Measurements from ENCODE around the gene SAPCD1. TPM values are rescaled to one million over a fixed set of nuclear protein-coding genes. Genes with fewer than 3 reads are reported as not detected.

SAPCD1 gene
- total RNA-seq, 1 donor = 0.90 TPM

DNA sequence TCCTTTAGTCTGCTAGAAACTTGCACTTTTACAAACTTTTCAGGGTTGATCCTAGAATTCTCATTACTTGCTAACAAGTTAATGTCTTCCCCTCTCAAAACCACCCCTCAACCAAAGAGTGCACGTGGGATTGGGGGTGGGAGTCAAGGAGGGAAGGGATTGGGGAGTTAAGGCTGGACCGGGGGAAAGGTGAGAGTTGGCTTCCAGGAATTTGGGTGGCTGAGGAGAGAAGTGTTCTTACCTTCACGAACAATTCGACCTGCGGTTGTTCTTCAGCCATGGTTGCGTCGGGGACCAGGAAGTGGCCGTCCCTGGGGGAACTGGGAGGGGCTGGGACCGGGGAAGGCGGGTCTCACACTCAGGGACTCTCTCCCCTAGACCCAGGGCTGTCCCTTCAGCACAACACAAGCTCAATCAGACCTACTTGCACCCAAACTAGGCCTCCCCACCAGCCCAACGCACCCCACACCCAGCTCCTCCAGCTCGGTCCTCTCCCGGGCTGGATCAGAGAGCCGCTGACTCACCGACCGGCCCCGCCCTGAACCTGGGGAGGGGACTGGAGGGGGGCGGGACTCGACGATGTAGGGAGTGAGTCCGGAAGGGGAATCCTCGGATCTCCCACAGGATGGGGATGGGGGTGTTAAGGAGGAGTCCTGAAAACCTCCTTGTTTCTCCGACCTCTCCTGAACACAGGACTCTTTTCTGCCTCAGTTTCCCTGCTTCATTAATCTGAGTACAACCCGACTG lies 26.3 kb upstream of the SAPCD1 start, which contains the start of gene CLIC1:
TSS of gene CLIC1 (minus strand) at position 510 of the 747 bp plus-strand sequence. CDS start at position 280, 230 bp downstream.
- TF ChIP-seq, protein P1, sequence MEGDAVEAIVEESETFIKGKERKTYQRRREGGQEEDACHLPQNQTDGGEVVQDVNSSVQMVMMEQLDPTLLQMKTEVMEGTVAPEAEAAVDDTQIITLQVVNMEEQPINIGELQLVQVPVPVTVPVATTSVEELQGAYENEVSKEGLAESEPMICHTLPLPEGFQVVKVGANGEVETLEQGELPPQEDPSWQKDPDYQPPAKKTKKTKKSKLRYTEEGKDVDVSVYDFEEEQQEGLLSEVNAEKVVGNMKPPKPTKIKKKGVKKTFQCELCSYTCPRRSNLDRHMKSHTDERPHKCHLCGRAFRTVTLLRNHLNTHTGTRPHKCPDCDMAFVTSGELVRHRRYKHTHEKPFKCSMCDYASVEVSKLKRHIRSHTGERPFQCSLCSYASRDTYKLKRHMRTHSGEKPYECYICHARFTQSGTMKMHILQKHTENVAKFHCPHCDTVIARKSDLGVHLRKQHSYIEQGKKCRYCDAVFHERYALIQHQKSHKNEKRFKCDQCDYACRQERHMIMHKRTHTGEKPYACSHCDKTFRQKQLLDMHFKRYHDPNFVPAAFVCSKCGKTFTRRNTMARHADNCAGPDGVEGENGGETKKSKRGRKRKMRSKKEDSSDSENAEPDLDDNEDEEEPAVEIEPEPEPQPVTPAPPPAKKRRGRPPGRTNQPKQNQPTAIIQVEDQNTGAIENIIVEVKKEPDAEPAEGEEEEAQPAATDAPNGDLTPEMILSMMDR (IDR thresholded peaks at IDR 0.05; ENCODE audit: insufficient read depth, low read length) = no peak
- DNase-seq (ENCODE audit: low read depth) = peak; percentile 69

DNA sequence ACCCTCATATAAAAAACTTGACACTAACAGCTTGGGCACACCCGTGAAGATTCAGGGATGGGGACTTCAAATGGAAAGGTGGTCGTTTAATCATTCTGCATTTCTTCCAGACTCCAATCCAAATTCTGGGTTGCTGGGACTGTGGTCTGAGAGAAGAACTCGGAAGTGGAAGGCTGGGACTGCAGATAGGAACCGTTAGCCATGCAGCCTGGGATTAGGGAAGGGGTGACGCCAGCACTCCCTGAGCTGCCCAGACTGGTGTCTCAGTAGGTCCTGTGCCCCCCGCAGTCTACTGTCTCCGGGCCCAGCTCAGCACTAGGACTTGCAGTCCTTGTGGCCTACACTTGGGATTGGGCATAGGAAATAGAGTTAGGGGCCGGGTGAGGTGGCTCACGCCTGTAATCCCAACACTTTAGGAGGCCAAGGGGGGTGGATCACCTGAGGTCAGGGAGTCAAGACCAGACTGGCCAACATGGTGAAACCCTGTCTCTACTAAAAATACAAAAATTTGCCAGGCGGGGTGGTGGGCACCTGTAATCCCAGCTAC lies 25.6 kb upstream of the SAPCD1 start:
- peak overlapping the region; percentile 97 for H3K4me3 ChIP-seq (ENCODE audit: low read depth, low read length)
- DNase-seq (ENCODE audit: low read depth) = no peak
- TF ChIP-seq, protein P1 (IDR thresholded peaks at IDR 0.05; ENCODE audit: insufficient read depth, low read length) = no peak

More for the DNA sequence above, 26.3 kb upstream of the SAPCD1 start, which contains the start of gene CLIC1:
- H3K4me3 ChIP-seq (ENCODE audit: low read depth, low read length) = peak within 1 kb of the TSS; percentile 97

DNA sequence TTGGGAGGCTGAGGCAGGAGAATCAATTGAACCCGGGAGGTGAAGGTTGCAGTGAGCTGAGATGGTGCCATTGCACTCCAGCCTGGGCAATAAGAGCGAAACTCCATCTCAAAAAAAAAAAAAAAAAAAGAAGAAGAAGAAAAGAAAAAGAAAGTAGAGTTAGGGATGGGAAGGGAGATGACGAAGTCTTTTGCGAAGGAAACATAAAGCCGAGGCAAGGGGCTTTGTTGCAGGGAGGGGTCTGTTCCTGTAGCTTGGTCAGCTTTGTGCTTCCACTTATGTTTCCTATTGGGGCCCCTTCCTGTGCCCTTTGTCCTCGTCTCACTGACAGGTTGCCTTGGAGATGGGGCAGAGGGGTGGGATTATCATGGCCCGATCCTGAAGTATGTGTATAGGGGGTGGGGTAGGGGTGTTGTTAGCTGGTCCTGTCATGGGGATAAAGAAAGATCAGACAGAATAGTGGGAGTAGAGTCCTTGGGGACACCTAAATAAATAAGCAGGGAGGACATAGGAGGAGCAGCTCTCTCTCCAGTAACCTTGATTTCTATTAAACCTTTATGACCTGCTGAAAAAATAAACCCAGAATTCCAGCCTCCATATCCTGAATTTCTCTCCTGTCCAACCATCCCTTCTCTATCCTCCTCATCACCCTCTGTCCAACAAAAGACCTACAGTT lies 25.0 kb upstream of the SAPCD1 start:
- peak overlapping the region; percentile 17 for H3K4me3 ChIP-seq (ENCODE audit: low read depth, low read length)
- DNase-seq (ENCODE audit: low read depth) = no peak
- TF ChIP-seq, protein P1 (IDR thresholded peaks at IDR 0.05; ENCODE audit: insufficient read depth, low read length) = no peak

DNA sequence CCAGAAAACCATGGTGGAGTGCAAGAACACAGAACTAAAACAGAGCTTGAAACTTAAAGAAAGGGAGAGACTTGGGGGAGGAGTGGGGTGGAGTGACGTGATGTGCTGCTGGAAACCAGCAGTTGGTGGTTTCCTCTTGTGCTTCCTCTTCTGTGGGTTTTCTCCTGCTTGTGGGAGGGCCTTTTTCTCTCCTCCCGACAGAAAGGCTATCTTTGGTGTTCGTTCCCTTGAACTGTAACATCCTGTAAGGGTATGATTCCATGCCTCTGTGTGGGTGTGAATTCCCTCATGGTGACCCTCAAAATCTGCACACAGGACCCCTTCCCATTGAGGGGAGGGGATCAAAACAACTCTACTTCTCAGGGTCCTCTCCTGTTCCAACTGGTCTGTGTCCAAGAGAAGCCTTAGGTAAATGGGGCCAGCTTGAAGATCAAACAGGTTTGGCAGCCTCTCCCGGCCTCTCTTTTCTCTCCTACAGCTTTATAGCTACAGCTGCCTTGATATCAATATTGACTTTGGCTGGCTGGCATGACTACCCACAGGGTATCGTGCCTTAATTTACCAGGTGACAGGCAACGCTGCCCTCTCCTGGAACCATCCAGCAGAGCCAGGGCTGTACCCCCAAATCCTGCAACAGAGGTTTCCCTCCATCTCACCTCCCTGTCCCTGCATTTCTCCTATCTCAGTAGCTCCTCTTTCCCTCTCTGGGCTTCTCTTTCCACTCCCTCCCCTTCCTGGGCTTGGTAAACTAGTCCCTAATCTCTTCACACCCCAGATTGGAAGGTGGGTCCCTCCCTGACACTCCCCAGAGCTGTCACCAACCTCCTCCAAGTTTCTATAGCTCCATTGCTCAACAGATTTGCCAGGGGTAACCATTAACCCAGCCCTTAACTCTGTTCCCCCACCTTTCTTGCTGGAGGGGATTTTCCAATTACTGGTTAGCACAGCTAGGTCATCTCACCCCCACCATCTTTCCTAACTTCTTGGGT lies 24.2 kb upstream of the SAPCD1 start:
- TF ChIP-seq, protein P1 (IDR thresholded peaks at IDR 0.05; ENCODE audit: insufficient read depth, low read length) = peak; percentile 35
- DNase-seq (ENCODE audit: low read depth) = peak; percentile 82
- H3K4me3 ChIP-seq (ENCODE audit: low read depth, low read length) = peak overlapping the region; percentile 17

DNA sequence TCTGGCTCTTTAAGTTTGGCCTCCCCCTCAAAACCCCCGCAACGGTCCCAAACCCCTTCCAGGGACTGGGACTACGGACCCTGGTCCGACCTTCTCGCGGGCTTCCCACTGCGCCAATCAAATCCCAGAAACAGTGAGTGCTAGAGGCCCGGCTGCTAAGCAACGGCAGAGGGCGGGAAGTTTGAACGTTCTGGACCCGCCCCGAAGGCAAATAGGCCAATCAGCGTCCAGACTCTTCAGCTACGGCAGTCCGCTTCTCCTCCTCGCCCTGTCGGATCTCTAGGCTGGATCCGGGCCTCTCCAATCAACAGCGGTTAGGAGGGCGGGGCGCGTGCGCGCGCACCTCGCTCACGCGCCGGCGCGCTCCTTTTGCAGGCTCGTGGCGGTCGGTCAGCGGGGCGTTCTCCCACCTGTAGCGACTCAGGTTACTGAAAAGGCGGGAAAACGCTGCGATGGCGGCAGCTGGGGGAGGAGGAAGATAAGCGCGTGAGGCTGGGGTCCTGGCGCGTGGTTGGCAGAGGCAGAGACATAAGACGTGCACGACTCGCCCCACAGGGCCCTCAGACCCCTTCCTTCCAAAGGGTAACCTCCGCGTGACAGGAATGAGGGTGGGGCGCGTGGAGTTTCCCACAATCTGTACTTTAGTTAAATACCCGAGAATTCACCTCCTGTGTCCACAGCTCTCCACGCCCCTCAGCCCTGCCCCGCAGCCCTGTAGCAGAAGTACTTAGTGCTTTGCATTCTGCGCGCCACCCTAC lies 22.6 kb upstream of the SAPCD1 start, which contains the start of gene MSH5:
TSS of gene MSH5 (plus strand) at position 367 of the 758 bp plus-strand sequence. CDS start 462 bp downstream, outside the sequence.
- peak; percentile 98 for DNase-seq (ENCODE audit: low read depth)
- TF ChIP-seq, protein P1 (IDR thresholded peaks at IDR 0.05; ENCODE audit: insufficient read depth, low read length) = no peak
- H3K4me3 ChIP-seq (ENCODE audit: low read depth, low read length) = peak within 1 kb of the TSS; percentile 90
